Spleen (tissue), 7 donors: ENCODE data around the gene GGT1.
"Not testable (repeated sequence)": the region's sequence is repeated elsewhere in the genome, so short reads cannot be mapped to it uniquely, and the experiment has no call there.

Experiments
- CTCF ChIP-seq, 11 experiments: fragments of 200-600 bp in 7 of 11; fragments of 450-650 bp in 4 of 11; sonication (generic) in 4 of 11; IDR thresholded peaks in 8 of 11; conservative IDR thresholded peaks in 3 of 11; 1 replicate in 7 of 11; 2 replicates in 4 of 11; pipeline versions ENCODE4 v1.4.0 to v1.8.0; 2016 to 2021; ENCODE audit warnings: antibody characterized with exemption in 11 of 11, inconsistent platforms in 4 of 11, mild to moderate bottlenecking in 1 of 11
- POLR2A ChIP-seq, 3 donors: fragments of 450-650 bp; IDR thresholded peaks; one replicate each; pipeline ENCODE4 v1.5.1; 2017; ENCODE audit warnings: antibody characterized with exemption in 3 of 3, mild to moderate bottlenecking in 1 of 3
- POLR2AphosphoS5 ChIP-seq, 3 donors: sonication (generic); formaldehyde crosslinking; IDR thresholded peaks; one replicate each; pipeline ENCODE4 v1.5.1; 2017; ENCODE audit warnings: antibody characterized with exemption in 3 of 3
- donor health status: DM: no; HTN: no; CAD: no; lungs with moderate emphysema.
- donor health status: DM: no; HTN: no; CAD: no.
- donor health status: DM: no; HTN: no; CAD: no.

GRCh38 chr22:24629069-24629468, 26.1 kb downstream of the GGT1 start:
- peak in 8 of 11 experiments; percentile 32 to 67 (median 56) for TF ChIP-seq CTCF (IDR thresholded peaks at IDR 0.05 in 8 of 11, conservative IDR thresholded peaks at IDR 0.05 in 3 of 11)
- not testable (repeated sequence) for TF ChIP-seq POLR2A, POLR2AphosphoS5 (IDR thresholded peaks at IDR 0.05)
